Mesenchymal stem cell (in vitro differentiated cells and primary cell): ENCODE results near the gene RASGRP1.

ENCODE experiments used
- DNase-seq: peaks from one replicate; pipeline ENCODE4 v3.0.0-alpha.2; 2013
- H2AFZ ChIP-seq: one replicate; pipeline ENCODE4 v1.6.1; 2013; ENCODE audit warnings: low read depth, mild to moderate bottlenecking, control low read depth, inconsistent platforms, low read length, moderate library complexity
- H2AK5ac ChIP-seq: 2 replicates; pipeline ENCODE4 v1.6.1; 2013; ENCODE audit warnings: low read length, moderate library complexity, mild to moderate bottlenecking, inconsistent platforms; ENCODE audit not compliant: severe bottlenecking
- H2BK120ac ChIP-seq: one replicate; pipeline ENCODE4 v1.6.1; 2013; ENCODE audit warnings: low read depth, mild to moderate bottlenecking, inconsistent platforms, low read length, moderate library complexity
- H2BK12ac ChIP-seq, 2 experiments: one replicate each; pipeline ENCODE4 v1.6.1; 2013; ENCODE audit warnings: inconsistent platforms in 2 of 2, low read length in 2 of 2, mild to moderate bottlenecking in 2 of 2, moderate library complexity in 2 of 2, control low read depth in 1 of 2
- H2BK15ac ChIP-seq: one replicate; pipeline ENCODE4 v1.6.1; 2013; ENCODE audit warnings: mild to moderate bottlenecking, low read depth, inconsistent platforms; ENCODE audit not compliant: poor library complexity, severe bottlenecking
- H2BK5ac ChIP-seq: 2 replicates; pipeline ENCODE4 v1.6.1; 2013; ENCODE audit warnings: low read depth, mild to moderate bottlenecking, low read length, control low read depth, inconsistent platforms; ENCODE audit not compliant: poor library complexity, severe bottlenecking
- H3K14ac ChIP-seq, 2 experiments: one replicate each; pipeline ENCODE4 v1.6.1; 2013; ENCODE audit warnings: inconsistent platforms in 2 of 2, low read length in 2 of 2, control low read depth in 1 of 2, mild to moderate bottlenecking in 1 of 2, moderate library complexity in 1 of 2
- H3K18ac ChIP-seq, 2 experiments: one replicate each; pipeline ENCODE4 v1.6.1; 2013; ENCODE audit warnings: inconsistent platforms in 2 of 2, low read length in 2 of 2, control low read depth in 1 of 2, low read depth in 1 of 2, mild to moderate bottlenecking in 1 of 2
- H3K23ac ChIP-seq, 2 experiments: one replicate each; pipeline ENCODE4 v1.6.1; 2013; ENCODE audit warnings: inconsistent platforms in 2 of 2, low read length in 2 of 2, mild to moderate bottlenecking in 2 of 2, moderate library complexity in 2 of 2, control low read depth in 1 of 2
- H3K27ac ChIP-seq: 2 replicates; pipeline ENCODE4 v1.5.1; 2013; ENCODE audit warnings: mild to moderate bottlenecking, moderate library complexity, low read length, control low read depth, inconsistent platforms; ENCODE audit not compliant: poor library complexity, severe bottlenecking
- H3K27me3 ChIP-seq, 2 experiments: 2 replicates each; pipeline versions ENCODE4 v1.6.1 to v1.7.0; 2013; ENCODE audit warnings: low read length in 2 of 2, mild to moderate bottlenecking in 2 of 2, moderate library complexity in 2 of 2, control low read depth in 1 of 2, inconsistent platforms in 1 of 2; ENCODE audit not compliant: control insufficient read depth in 1 of 2, insufficient read depth in 1 of 2
- H3K36me3 ChIP-seq, 2 experiments: 2 replicates each; pipeline versions ENCODE4 v1.6.1 to v1.7.0; 2013; ENCODE audit warnings: low read length in 2 of 2, control low read depth in 1 of 2, inconsistent platforms in 1 of 2, low read depth in 1 of 2, mild to moderate bottlenecking in 1 of 2; ENCODE audit not compliant: insufficient read depth in 2 of 2, control insufficient read depth in 1 of 2
- H3K4ac ChIP-seq, 2 experiments: one replicate each; pipeline ENCODE4 v1.6.1; 2013; ENCODE audit warnings: inconsistent platforms in 2 of 2, low read length in 2 of 2, mild to moderate bottlenecking in 2 of 2, moderate library complexity in 2 of 2, control low read depth in 1 of 2, low read depth in 1 of 2
- H3K4me1 ChIP-seq: 2 replicates; pipeline ENCODE4 v1.6.1; 2013; ENCODE audit warnings: low read depth, low read length, control low read depth; ENCODE audit not compliant: control insufficient read depth, insufficient read depth
- H3K4me2 ChIP-seq: 2 replicates; pipeline ENCODE4 v1.6.1; 2013; ENCODE audit warnings: low read length, mild to moderate bottlenecking, inconsistent platforms; ENCODE audit not compliant: poor library complexity, severe bottlenecking
- H3K4me3 ChIP-seq, 2 experiments: 2 replicates each; pipeline versions ENCODE4 v1.5.1 to v1.7.0; 2013; ENCODE audit warnings: low read length in 2 of 2, mild to moderate bottlenecking in 2 of 2, control low read depth in 1 of 2, low read depth in 1 of 2; ENCODE audit not compliant: insufficient read depth in 1 of 2
- H3K79me1 ChIP-seq: replicated peaks from 2 replicates; pipeline ENCODE4 v1.6.1; 2013; ENCODE audit warnings: mild to moderate bottlenecking, control low read depth, low read length, inconsistent platforms; ENCODE audit not compliant: poor library complexity, severe bottlenecking
- H3K9ac ChIP-seq: 2 replicates; pipeline ENCODE4 v1.7.0; 2013; ENCODE audit warnings: mild to moderate bottlenecking, low read length, moderate library complexity
- H3K9me3 ChIP-seq: 2 replicates; pipeline ENCODE4 v1.7.0; 2013; ENCODE audit warnings: mild to moderate bottlenecking, low read length; ENCODE audit not compliant: control insufficient read depth
- H4K8ac ChIP-seq: one replicate; pipeline ENCODE4 v1.6.1; 2013; ENCODE audit warnings: inconsistent platforms, mild to moderate bottlenecking, low read length, moderate library complexity
- H4K91ac ChIP-seq: one replicate; pipeline ENCODE4 v1.6.1; 2013; ENCODE audit warnings: mild to moderate bottlenecking, low read length, inconsistent platforms
- WGBS: methylation state at CpG from one replicate; pipeline ENCODE4 v1.1.7; 2013; ENCODE audit warnings: mixed read lengths; 5-methylcytosine and 5-hydroxymethylcytosine counted together

Gene RASGRP1

GRCh38 chr15:38603672-38604071 is 39.1 kb upstream of the RASGRP1 start:
- Histone ChIP-seq H3K9ac (no peak overlapping the region), H3K79me1 (no peaks in the 10 kb centered on the region), H2AK5ac (no peak overlapping the region), H3K4me1 (no peaks in the 10 kb centered on the region), H4K8ac (no peak overlapping the region), H3K4ac (no peak overlapping the region), H3K14ac (no peak overlapping the region), H3K36me3 (no peaks in the 10 kb centered on the region), H3K23ac (no peak overlapping the region), H3K27ac (no peak overlapping the region), H3K27me3 (peaks cover 4 to 61% of the 10 kb centered on the region in 2 experiments), H4K91ac (no peak overlapping the region), H3K18ac (no peak overlapping the region), H3K4me2 (no peak overlapping the region), H2BK120ac (no peak overlapping the region), H2BK5ac (no peak overlapping the region), H3K4me3 (no peak overlapping the region), H3K9me3 (no peaks in the 10 kb centered on the region), H2BK12ac (no peak overlapping the region), H2BK15ac (no peak overlapping the region), H2AFZ (no peak overlapping the region)
- WGBS, result 99% methylated on average over 5 of the region's 5 CpGs
- no peak for DNase-seq

- Histone ChIP-seq H4K91ac (no peak overlapping the region), H3K9ac (no peak overlapping the region), H4K8ac (no peak overlapping the region), H3K18ac (no peak overlapping the region), H3K36me3 (no peaks in the 10 kb centered on the region), H3K27ac (no peak overlapping the region), H3K4me2 (no peak overlapping the region), H3K27me3 (peaks cover 4 to 62% of the 10 kb centered on the region in 2 experiments), H3K23ac (no peak overlapping the region), H2BK15ac (no peak overlapping the region), H3K14ac (no peak overlapping the region), H2BK12ac (no peak overlapping the region), H2BK120ac (no peak overlapping the region), H3K9me3 (no peaks in the 10 kb centered on the region), H2AK5ac (no peak overlapping the region), H3K79me1 (no peaks in the 10 kb centered on the region), H2AFZ (no peak overlapping the region), H3K4me1 (no peaks in the 10 kb centered on the region), H3K4ac (no peak overlapping the region), H3K4me3 (no peak overlapping the region), H2BK5ac (no peak overlapping the region)
- WGBS, result 86% methylated on average over 7 of the region's 7 CpGs
- no peak for DNase-seq
These were observed 38.5 kb upstream of the RASGRP1 start for GRCh38 chr15:38602910-38603670.

- 100% methylated on average over 1 of the region's 2 CpGs for whole genome bisulfite sequencing
- no peak overlapping the region for H3K4me3 ChIP-seq
These were observed 35.6 kb upstream of the RASGRP1 start for GRCh38 chr15:38600236-38600635.

GRCh38 chr15:38598749-38599148 is 34.1 kb upstream of the RASGRP1 start:
- Histone ChIP-seq H2AK5ac (no peak overlapping the region), H2AFZ (no peak overlapping the region), H3K4me2 (no peak overlapping the region), H3K79me1 (no peaks in the 10 kb centered on the region), H3K36me3 (no peaks in the 10 kb centered on the region), H4K8ac (no peak overlapping the region), H3K18ac (no peak overlapping the region), H2BK12ac (no peak overlapping the region), H3K4me1 (no peaks in the 10 kb centered on the region), H2BK5ac (no peak overlapping the region), H3K23ac (no peak overlapping the region), H3K4me3 (no peak overlapping the region), H3K27ac (no peak overlapping the region), H3K9ac (no peak overlapping the region), H3K9me3 (peaks cover 3% of the 10 kb centered on the region), H3K27me3 (peaks cover 10 to 59% of the 10 kb centered on the region in 2 experiments), H4K91ac (no peak overlapping the region), H2BK120ac (no peak overlapping the region), H2BK15ac (no peak overlapping the region), H3K4ac (no peak overlapping the region), H3K14ac (no peak overlapping the region)
- WGBS, result 82% methylated on average over 2 of the region's 2 CpGs
- DNase-seq, result no peak

More at GRCh38 chr15:38600236-38600635, 35.6 kb upstream of the RASGRP1 start:
- H3K9me3 ChIP-seq, result no peaks in the 10 kb centered on the region
- no peak overlapping the region for H3K4me2 ChIP-seq
- peaks cover 5 to 58% of the 10 kb centered on the region in 2 experiments for H3K27me3 ChIP-seq
- H3K27ac ChIP-seq, result no peak overlapping the region
- no peaks in the 10 kb centered on the region for H3K36me3 ChIP-seq
- H2BK120ac ChIP-seq, result no peak overlapping the region
- H2BK15ac ChIP-seq, result no peak overlapping the region
- DNase-seq, result no peak
- H4K8ac ChIP-seq, result no peak overlapping the region
- no peak overlapping the region for H2AFZ ChIP-seq
- H2BK5ac ChIP-seq, result no peak overlapping the region
- H2BK12ac ChIP-seq, result no peak overlapping the region
- H3K18ac ChIP-seq, result no peak overlapping the region
- no peak overlapping the region for H3K4ac ChIP-seq
- H3K79me1 ChIP-seq, result no peaks in the 10 kb centered on the region
- no peak overlapping the region for H3K14ac ChIP-seq
- H4K91ac ChIP-seq, result no peak overlapping the region
- no peak overlapping the region for H3K9ac ChIP-seq
- H2AK5ac ChIP-seq, result no peak overlapping the region
- no peaks in the 10 kb centered on the region for H3K4me1 ChIP-seq
- no peak overlapping the region for H3K23ac ChIP-seq
